Ishikawa (cell line): ENCODE data around the gene PIN4.

ENCODE experiments used
- CEBPB ChIP-seq: IDR thresholded peaks from 2 replicates; pipeline ENCODE4 v1.6.1; 2012
- CREB1 ChIP-seq: IDR thresholded peaks from 2 replicates; pipeline ENCODE4 v1.6.1; 2012; ENCODE audit warnings: low read depth
- EGR1 ChIP-seq: IDR thresholded peaks from 2 replicates; pipeline ENCODE4 v1.6.1; 2012
- EP300 ChIP-seq: IDR thresholded peaks from 2 replicates; pipeline ENCODE4 v1.6.1; 2012; ENCODE audit warnings: borderline replicate concordance
- FOXM1 ChIP-seq: IDR thresholded peaks from 2 replicates; pipeline ENCODE4 v1.6.1; 2012; ENCODE audit warnings: low read depth, borderline replicate concordance
- NFIC ChIP-seq: IDR thresholded peaks from 2 replicates; pipeline ENCODE4 v1.6.1; 2012
- RAD21 ChIP-seq: IDR thresholded peaks from 2 replicates; pipeline ENCODE4 v1.6.1; 2012; ENCODE audit warnings: low read depth
- TAF1 ChIP-seq: IDR thresholded peaks from 2 replicates; pipeline ENCODE4 v1.6.1; 2012; ENCODE audit warnings: low read depth, mild to moderate bottlenecking
- TCF12 ChIP-seq: IDR thresholded peaks from 2 replicates; pipeline ENCODE4 v1.6.1; 2012; ENCODE audit warnings: low read depth
- TEAD4 ChIP-seq: IDR thresholded peaks from 2 replicates; pipeline ENCODE4 v1.6.1; 2012
- YY1 ChIP-seq: IDR thresholded peaks from 2 replicates; pipeline ENCODE4 v1.6.1; 2012; ENCODE audit warnings: low read depth
- ZBTB7A ChIP-seq: IDR thresholded peaks from 2 replicates; pipeline ENCODE4 v1.6.1; 2012; ENCODE audit warnings: low read depth
- TF ChIP-seq, protein P1 (sequence below): IDR thresholded peaks from 2 replicates; pipeline ENCODE4 v1.6.1; 2012; ENCODE audit warnings: low read depth, mild to moderate bottlenecking
- TF ChIP-seq, protein P2 (sequence below): IDR thresholded peaks from 2 replicates; pipeline ENCODE4 v1.6.1; 2012
- TF ChIP-seq, protein P3 (sequence below): IDR thresholded peaks from 2 replicates; pipeline ENCODE4 v1.6.1; 2012

Gene PIN4

DNA sequence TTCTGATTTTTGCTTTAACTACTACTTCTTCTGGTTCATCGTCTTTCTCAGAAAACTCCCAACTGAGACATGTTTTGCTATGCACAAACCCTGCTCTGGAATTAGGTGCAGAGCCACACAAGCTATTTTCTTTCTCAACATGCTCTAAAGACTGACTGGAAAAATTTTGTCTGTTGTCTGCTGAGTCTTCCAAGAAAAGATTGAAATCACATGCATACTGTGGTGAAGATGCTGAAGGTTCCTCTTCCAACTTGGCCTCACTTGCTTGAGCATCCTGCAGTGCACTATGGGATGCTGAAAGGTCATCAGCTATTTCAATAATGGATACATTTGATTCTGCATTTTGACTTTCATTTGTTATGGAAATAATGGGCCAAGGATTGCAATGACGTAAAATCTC, 24.1 kb downstream of the PIN4 start:
- TF ChIP-seq, protein P1, sequence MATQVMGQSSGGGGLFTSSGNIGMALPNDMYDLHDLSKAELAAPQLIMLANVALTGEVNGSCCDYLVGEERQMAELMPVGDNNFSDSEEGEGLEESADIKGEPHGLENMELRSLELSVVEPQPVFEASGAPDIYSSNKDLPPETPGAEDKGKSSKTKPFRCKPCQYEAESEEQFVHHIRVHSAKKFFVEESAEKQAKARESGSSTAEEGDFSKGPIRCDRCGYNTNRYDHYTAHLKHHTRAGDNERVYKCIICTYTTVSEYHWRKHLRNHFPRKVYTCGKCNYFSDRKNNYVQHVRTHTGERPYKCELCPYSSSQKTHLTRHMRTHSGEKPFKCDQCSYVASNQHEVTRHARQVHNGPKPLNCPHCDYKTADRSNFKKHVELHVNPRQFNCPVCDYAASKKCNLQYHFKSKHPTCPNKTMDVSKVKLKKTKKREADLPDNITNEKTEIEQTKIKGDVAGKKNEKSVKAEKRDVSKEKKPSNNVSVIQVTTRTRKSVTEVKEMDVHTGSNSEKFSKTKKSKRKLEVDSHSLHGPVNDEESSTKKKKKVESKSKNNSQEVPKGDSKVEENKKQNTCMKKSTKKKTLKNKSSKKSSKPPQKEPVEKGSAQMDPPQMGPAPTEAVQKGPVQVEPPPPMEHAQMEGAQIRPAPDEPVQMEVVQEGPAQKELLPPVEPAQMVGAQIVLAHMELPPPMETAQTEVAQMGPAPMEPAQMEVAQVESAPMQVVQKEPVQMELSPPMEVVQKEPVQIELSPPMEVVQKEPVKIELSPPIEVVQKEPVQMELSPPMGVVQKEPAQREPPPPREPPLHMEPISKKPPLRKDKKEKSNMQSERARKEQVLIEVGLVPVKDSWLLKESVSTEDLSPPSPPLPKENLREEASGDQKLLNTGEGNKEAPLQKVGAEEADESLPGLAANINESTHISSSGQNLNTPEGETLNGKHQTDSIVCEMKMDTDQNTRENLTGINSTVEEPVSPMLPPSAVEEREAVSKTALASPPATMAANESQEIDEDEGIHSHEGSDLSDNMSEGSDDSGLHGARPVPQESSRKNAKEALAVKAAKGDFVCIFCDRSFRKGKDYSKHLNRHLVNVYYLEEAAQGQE: no peak
- TF ChIP-seq YY1: no peak
- no peak for TF ChIP-seq TEAD4
- TF ChIP-seq, protein P2, sequence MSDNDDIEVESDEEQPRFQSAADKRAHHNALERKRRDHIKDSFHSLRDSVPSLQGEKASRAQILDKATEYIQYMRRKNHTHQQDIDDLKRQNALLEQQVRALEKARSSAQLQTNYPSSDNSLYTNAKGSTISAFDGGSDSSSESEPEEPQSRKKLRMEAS: no peak

DNA sequence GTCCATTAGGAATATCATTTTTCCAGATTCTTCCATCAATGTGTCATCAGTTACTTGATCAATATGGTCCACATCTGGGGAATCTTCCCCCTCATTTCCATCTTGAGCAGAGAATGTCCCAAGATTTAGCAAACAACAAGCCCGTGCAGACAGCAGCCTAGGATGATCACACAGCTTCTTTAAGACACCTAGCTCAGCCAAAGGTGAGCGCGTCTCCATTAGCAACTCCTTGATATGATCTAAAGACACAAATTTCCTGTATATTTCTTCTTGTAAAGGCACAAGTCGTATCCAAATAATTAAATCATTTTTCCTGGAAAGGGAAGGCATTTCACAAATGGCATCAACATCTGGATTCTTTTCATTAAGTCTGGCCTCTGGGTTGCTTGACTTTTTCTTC, 25.8 kb downstream of the PIN4 start:
- no peak for TF ChIP-seq RAD21
- no peak for TF ChIP-seq CEBPB
- TF ChIP-seq, protein P3, sequence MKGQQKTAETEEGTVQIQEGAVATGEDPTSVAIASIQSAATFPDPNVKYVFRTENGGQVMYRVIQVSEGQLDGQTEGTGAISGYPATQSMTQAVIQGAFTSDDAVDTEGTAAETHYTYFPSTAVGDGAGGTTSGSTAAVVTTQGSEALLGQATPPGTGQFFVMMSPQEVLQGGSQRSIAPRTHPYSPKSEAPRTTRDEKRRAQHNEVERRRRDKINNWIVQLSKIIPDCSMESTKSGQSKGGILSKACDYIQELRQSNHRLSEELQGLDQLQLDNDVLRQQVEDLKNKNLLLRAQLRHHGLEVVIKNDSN: no peak
- no peak for TF ChIP-seq YY1

DNA sequence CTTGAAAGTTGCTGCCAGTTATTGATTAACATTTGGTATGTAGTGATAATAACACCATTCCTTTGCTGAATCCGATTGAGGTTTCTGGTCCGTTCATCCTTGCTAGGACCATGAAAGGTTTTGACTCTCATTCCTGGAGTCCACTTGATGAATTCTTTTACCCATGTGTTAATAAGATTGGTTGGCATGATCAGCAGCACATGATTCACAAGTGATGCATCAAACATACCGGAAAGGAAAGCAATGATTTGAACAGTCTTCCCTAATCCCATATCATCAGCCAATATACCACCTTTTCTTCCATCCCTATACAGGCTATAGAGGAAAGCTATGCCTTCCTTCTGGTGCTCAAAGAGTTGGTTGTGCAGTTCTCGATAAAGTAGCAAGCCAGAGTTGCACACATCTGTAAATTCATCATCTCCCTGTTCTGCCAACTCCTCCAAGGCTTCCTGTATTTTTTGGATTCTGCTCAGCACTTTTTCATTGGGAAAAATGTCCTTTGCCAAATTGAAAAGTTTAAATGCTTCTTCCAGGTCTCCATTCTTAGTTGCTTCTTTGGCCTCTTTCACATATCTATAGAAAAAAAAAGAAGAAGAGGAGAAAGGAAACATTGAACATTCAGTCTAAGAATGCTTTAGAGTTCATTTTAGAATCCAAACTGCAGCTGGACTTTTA, 26.7 kb downstream of the PIN4 start:
- TF ChIP-seq CREB1 (no peak), YY1 (no peak)
- TF ChIP-seq, protein P3: no peak

DNA sequence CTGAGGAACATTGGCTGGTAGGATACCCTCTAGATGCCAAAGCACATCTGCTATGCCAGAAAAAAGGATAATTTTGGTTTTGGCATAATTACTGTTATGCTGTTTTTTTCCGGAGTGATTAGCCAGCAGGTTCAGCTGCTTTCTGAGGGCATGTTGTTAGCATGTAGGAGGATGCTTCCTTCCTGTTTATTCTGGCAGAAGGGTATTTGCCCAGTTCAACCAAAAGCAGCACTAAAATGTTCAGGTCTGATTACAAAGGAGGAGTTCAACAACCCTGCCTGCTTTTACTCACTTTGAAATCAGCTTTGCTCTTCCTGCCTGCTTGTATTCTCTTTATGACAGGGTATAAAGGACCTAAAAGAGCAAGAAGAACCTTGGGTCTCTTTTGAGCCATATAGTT, 35.4 kb downstream of the PIN4 start:
- TF ChIP-seq TCF12: no peak
- no peak for TF ChIP-seq EGR1
- TF ChIP-seq TAF1: no peak
- TF ChIP-seq, protein P2: no peak
- TF ChIP-seq TEAD4: no peak
- no peak for TF ChIP-seq YY1

DNA sequence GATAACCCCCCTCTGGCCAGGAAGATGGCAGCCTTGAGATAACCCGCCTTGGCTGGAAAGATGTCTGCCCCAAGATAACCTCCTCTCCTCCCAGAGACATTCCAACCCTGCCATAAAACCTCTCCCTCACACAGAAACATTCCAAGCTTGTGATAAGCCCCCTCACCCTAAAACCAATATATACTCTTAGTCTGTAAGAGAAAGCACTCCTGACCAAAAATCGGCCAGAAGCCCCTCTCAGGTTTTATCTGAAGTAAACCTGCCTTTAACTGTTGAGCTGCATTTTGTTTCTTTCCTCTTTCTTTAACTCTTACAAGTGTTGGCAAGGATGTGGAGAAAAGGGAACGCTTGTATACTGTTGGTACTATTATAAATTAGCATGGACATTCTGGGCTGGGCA, 48.7 kb downstream of the PIN4 start:
- TF ChIP-seq, protein P2: no peak
- TF ChIP-seq ZBTB7A: no peak
- no peak for TF ChIP-seq NFIC
- TF ChIP-seq YY1: no peak
- no peak for TF ChIP-seq EP300
- no peak for TF ChIP-seq TCF12
- TF ChIP-seq FOXM1: no peak
- TF ChIP-seq RAD21: no peak
- TF ChIP-seq, protein P1: no peak
- TF ChIP-seq TEAD4: no peak
- no peak for TF ChIP-seq TAF1
- no peak for TF ChIP-seq EGR1
- TF ChIP-seq CREB1: no peak

DNA sequence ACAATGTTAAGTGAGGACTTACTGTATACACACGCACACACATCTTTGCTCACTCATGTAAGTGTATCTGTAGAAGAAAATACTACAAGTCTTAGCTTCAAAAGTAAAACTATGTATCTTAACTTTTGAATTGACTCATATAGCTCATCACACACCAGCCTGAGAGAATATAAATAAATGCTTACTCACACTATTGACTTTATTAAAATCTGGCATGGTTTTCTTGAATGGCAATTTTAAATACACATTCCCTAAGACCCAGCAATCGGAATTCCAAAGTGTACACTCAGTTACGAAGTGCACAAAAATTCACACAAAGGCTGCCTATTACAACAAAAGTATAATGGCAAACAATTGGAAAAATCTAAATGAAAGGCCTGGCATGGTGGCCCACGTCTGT, 55.3 kb downstream of the PIN4 start:
- no peak for TF ChIP-seq CREB1
- TF ChIP-seq EGR1: no peak
- no peak for TF ChIP-seq NFIC
- TF ChIP-seq FOXM1: no peak
- no peak for TF ChIP-seq TCF12
- TF ChIP-seq, protein P2: no peak
- no peak for TF ChIP-seq CEBPB
- no peak for TF ChIP-seq RAD21
- no peak for TF ChIP-seq EP300
- no peak for TF ChIP-seq TAF1
- no peak for TF ChIP-seq ZBTB7A
- no peak for TF ChIP-seq TEAD4
- TF ChIP-seq YY1: no peak
- TF ChIP-seq, protein P3: no peak
- TF ChIP-seq, protein P1: no peak
